GM21360 (cell line): ENCODE results near the gene ZSWIM6.

Experiments used
- ATAC-seq: cut with Tn5 transposase; IDR thresholded peaks from one replicate; pipeline ENCODE4 v1.9.1; 2021; ENCODE audit warnings: mild to moderate bottlenecking, moderate library complexity; ENCODE audit not compliant: unreplicated experiment

ZSWIM6 gene

GRCh38 chr5:61586096-61587084 lies 254.3 kb downstream of the ZSWIM6 start:
- no peak for ATAC-seq

GRCh38 chr5:61587125-61587524 lies 255.1 kb downstream of the ZSWIM6 start:
- ATAC-seq, result no peak

- ATAC-seq, result no peak
Observed at GRCh38 chr5:61588216-61588615, 256.2 kb downstream of the ZSWIM6 start.

GRCh38 chr5:61589946-61590345 lies 257.9 kb downstream of the ZSWIM6 start:
- ATAC-seq, result no peak

GRCh38 chr5:61590473-61590872 lies 258.4 kb downstream of the ZSWIM6 start:
- no peak for ATAC-seq

GRCh38 chr5:61591859-61592258 lies 259.8 kb downstream of the ZSWIM6 start:
- no peak for ATAC-seq

GRCh38 chr5:61595426-61595825 lies 263.4 kb downstream of the ZSWIM6 start:
- no peak for ATAC-seq
